Measurements from ENCODE around the gene CERK.
A peak's percentile ranks its signal among the peaks of the same experiment; 100 is the strongest.

The CERK gene

DNA sequence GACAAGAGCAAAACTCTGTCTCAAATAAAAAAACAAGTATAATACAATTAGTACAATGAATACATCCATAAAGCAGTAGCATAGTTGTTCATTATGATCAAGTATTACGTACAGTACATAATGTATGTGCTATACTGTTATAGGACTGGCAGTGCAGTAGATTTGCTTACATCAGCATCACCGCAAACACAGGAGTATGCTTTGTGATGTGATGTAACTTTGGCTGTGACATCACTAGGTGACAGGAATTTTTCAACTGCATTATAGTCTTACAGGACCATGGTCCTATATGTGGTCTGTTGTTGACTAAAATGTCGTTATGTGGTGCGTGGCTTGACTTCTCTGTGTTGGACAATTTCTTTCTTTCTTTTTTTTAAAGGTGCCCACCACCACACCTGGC lies 41.0 kb upstream of the CERK start:
- Histone ChIP-seq H3K27me3 (replicated peaks; ENCODE audit: control insufficient read depth, insufficient read depth, low read length) (no peaks in the 10 kb centered on the region), H3K36me3 (ENCODE audit: control insufficient read depth, insufficient read depth, low read length) (peaks cover 7% of the 10 kb centered on the region), H3K4me3 (replicated peaks; ENCODE audit: low read depth, low read length) (no peak overlapping the region)
- TF ChIP-seq, protein P1, sequence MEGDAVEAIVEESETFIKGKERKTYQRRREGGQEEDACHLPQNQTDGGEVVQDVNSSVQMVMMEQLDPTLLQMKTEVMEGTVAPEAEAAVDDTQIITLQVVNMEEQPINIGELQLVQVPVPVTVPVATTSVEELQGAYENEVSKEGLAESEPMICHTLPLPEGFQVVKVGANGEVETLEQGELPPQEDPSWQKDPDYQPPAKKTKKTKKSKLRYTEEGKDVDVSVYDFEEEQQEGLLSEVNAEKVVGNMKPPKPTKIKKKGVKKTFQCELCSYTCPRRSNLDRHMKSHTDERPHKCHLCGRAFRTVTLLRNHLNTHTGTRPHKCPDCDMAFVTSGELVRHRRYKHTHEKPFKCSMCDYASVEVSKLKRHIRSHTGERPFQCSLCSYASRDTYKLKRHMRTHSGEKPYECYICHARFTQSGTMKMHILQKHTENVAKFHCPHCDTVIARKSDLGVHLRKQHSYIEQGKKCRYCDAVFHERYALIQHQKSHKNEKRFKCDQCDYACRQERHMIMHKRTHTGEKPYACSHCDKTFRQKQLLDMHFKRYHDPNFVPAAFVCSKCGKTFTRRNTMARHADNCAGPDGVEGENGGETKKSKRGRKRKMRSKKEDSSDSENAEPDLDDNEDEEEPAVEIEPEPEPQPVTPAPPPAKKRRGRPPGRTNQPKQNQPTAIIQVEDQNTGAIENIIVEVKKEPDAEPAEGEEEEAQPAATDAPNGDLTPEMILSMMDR (IDR thresholded peaks at IDR 0.05; ENCODE audit: insufficient read depth, low read length, poor library complexity, severe bottlenecking) = no peak
- no peak for DNase-seq (ENCODE audit: extremely low read depth, insufficient read length)

DNA sequence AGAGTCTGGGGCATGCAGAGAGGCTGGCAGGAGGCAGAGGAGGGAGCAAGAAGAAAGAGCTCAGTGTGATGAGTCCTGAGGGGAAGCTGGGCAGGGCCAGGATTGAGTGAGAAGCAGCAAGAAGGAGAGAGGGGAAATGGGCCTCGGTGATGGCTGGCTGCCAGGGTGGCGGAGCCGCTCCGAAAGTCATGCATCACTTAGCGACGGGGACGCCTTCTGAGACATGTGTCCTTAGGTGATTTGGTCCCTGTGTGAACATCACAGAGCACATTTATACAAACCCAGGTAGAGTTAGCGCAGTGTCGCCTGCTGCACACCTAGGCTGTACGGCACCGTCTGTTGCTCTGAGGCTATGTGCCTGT lies 39.5 kb upstream of the CERK start:
- H3K36me3 ChIP-seq (ENCODE audit: control insufficient read depth, insufficient read depth, low read length) = peaks cover 7% of the 10 kb centered on the region
- TF ChIP-seq, protein P1 (IDR thresholded peaks at IDR 0.05; ENCODE audit: insufficient read depth, low read length, poor library complexity, severe bottlenecking) = no peak
- H3K4me3 ChIP-seq (replicated peaks; ENCODE audit: low read depth, low read length) = peak overlapping the region; percentile 39
- DNase-seq (ENCODE audit: extremely low read depth, insufficient read length) = peak; percentile 82
- H3K27me3 ChIP-seq (replicated peaks; ENCODE audit: control insufficient read depth, insufficient read depth, low read length) = no peaks in the 10 kb centered on the region

DNA sequence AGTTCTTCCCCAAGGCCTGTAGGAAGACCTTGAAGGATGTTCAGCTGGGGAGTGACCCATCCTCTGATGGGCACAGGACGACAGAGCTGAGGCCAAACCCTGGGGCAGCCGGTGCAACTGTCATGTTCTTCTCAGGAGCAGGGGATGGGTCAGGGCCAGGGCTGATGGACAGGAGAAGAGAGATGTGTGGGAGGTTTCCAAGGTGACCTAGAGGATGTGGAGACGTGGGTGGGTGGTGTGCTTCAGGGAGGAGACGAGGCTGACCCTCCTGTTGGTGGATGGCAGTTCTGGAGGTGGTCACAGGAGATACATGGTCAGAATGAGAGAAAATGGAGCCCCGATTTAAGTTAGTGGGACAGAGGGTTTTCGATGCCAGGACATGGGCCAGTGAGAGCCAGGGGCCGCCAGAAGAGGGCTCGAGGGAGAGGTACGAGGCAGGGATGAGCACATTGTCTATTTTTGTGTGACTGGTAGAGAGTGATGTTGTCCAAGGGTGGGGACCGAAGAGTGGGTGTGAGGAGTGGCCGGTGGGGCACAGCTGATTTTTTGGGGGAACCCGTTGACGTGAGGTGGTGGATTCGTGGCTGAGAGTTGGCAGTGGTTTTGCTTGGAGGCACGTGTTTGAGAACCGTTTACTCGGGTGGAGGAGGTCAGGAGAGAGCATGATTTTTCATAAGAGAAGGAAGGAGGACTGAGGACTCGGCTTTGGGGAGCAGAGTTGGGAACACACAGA lies 39.0 kb upstream of the CERK start:
- DNase-seq (ENCODE audit: extremely low read depth, insufficient read length) = no peak
- Histone ChIP-seq H3K36me3 (ENCODE audit: control insufficient read depth, insufficient read depth, low read length) (peaks cover 7% of the 10 kb centered on the region), H3K4me3 (replicated peaks; ENCODE audit: low read depth, low read length) (peak overlapping the region; percentile 39), H3K27me3 (replicated peaks; ENCODE audit: control insufficient read depth, insufficient read depth, low read length) (no peaks in the 10 kb centered on the region)
- TF ChIP-seq, protein P1 (IDR thresholded peaks at IDR 0.05; ENCODE audit: insufficient read depth, low read length, poor library complexity, severe bottlenecking) = no peak

DNA sequence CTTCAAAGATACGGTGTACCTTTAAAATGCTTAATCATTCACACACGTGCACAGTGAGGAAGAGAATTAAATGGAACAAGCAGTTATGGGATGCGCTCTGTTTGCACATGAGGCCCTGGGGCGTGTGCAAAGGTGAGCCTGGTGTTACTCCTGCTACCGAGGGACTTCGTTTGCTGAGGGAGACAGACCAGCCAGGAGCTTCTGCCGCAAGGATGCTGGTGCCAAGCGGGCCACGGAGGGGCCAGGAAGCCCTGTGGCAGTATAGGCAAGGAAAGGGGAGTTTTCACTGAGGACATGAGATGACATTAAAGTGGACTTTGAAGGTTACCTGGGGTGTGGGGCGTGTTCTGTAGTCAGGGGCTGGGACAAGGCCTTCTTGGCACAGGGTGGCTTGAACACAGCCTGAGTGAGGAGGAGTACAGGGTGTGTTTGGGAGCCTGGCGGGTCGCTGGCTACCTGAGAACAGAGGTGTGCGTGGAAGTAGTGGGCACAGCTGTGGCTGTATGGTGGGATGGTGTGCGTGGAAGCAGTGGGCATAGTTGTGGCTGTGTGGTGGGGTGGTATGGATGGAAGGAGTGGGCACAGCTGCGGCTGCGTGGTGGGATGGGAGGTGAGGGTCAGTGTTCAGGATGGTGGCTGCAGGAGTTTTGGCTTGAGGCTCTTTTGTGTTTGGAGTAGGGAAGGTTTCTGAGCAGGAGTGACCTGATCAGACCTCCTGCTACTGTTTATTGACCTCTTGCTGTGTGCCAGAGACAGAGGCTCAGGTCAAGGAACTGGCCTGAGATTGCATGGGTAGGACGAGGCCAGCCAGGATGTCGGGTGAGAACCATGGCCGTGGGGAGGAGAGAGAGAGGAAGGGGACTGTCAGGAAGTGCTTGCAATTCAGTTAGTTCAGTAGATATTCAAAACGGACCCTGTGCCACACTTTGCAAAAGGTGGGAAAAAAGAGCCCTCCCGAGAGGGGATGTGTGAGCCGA lies 38.1 kb upstream of the CERK start:
- TF ChIP-seq, protein P1 (IDR thresholded peaks at IDR 0.05; ENCODE audit: insufficient read depth, low read length, poor library complexity, severe bottlenecking) = no peak
- H3K27me3 ChIP-seq (replicated peaks; ENCODE audit: control insufficient read depth, insufficient read depth, low read length) = no peaks in the 10 kb centered on the region
- peak overlapping the region; percentile 39 for H3K4me3 ChIP-seq (replicated peaks; ENCODE audit: low read depth, low read length)
- peaks cover 2% of the 10 kb centered on the region for H3K36me3 ChIP-seq (ENCODE audit: control insufficient read depth, insufficient read depth, low read length)
- DNase-seq (ENCODE audit: extremely low read depth, insufficient read length) = no peak

DNA sequence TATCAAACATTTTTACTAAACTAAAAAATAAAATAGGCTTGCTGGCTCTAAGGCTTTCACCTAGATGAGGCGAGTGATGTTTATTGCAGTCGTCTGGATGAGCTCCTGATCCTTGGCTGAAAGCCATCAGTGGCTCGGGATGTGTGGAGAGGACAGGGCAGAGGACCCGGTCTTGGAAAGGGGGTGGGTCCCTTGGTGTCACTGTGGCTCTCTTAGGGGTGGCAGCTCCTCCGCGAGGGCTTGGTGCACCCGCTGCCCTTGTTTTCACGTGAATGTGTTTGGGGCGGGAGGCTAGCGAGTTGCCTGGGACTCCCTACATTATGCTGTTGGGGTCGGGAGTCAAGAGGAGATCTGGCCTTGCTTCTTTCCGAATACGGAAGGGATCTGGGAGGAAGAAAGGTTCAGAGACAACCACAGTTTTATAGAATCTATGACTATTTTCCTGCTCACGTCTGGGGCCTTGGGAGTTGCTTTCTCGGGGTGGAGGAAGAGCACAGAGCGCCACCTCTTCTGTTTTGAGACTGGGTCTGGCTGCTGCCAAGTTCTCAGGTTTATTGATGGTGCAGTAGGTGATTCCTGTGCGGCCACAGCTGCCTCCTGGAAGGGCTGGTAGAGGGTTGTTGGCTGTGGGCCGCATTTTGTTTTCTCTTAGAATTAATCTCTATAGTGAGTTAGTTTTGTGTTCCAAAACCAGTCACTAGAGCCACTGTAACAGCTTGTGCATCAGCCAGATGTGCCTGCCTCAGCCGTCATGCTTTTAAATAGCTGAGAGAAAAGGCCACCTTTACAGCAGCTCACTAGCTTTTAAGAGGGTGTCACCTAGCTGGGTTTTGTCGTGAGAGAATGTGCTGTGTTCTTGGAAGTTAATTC lies 37.2 kb upstream of the CERK start:
- H3K4me3 ChIP-seq (replicated peaks; ENCODE audit: low read depth, low read length) = peak overlapping the region; percentile 29
- no peaks in the 10 kb centered on the region for H3K27me3 ChIP-seq (replicated peaks; ENCODE audit: control insufficient read depth, insufficient read depth, low read length)
- TF ChIP-seq, protein P1 (IDR thresholded peaks at IDR 0.05; ENCODE audit: insufficient read depth, low read length, poor library complexity, severe bottlenecking) = no peak
- DNase-seq (ENCODE audit: extremely low read depth, insufficient read length) = no peak
- H3K36me3 ChIP-seq (ENCODE audit: control insufficient read depth, insufficient read depth, low read length) = no peaks in the 10 kb centered on the region; the same call in none of the 2 replicates
